HT-29 (cell line): Measurements from ENCODE around the gene MSMO1. TPM values are rescaled to one million over a fixed set of nuclear protein-coding genes. Genes with fewer than 3 reads are reported as not detected.
"Not testable (repeated sequence)": the region's sequence is repeated elsewhere in the genome, so short reads cannot be mapped to it uniquely, and the experiment has no call there.

Experiments
- DNase-seq: peaks from one replicate; pipeline ENCODE4 v3.0.0-alpha.2; 2015; ENCODE audit warnings: low spot score
- total RNA-seq: library from RNA; depleted of rRNA; stranded (reverse); fragments of >200 nt; shearing (Covaris generic); gene quantifications from 2 replicates; pipeline ENCODE4 v1.2.3, GENCODE V29; 2014

MSMO1 gene
- total RNA-seq, 1 experiment from 2014 or later = 39.6 TPM

- no peak for DNase-seq
These were observed 3.1 kb upstream of the MSMO1 start for GRCh38 chr4:165324236-165324917.

DNA sequence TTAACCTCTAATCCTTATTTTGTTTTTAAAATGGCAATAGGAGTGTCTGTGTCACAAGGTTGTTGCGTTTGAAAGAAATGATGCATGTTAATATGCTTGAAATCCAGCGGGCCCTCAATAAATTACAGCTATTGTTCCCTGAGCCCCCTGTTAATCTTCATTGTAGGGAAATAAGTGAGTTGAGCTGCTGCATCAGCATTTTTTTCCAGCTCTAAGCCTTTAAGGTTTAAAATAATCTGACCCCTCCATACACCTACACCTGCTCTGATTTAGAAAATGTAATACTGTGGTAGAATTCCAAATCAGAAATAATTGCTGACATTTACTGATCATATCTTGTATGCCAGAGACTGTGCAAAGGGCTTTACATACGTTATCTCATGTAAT, 2.6 kb upstream of the MSMO1 start:
- no peak for DNase-seq

- peak; percentile 22 for DNase-seq
These were observed 1.5 kb upstream of the MSMO1 start for GRCh38 chr4:165325732-165326512.

DNA sequence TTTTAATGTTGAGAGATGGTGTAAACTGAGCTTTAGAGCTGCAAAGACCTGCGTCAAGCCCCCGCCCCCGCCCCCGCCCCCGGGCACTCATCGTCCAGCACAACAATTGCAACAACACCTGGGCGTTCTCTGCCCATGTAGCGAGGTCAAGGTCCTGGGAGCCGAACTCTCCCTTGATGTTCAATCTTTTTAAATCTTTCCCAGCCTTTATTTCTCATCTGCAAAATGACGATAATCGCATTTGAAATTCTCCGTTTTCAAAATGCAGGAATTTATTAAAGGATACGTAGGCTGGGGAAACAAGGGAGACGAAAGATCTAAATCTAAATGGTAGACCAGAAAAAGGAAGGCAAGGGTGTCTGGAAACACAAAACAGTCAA, 648 bp upstream of the MSMO1 start:
- DNase-seq = peak; percentile 26

GRCh38 chr4:165328101-165328425, 594 bp downstream of the MSMO1 start:
- DNase-seq = peak; percentile 33

DNA sequence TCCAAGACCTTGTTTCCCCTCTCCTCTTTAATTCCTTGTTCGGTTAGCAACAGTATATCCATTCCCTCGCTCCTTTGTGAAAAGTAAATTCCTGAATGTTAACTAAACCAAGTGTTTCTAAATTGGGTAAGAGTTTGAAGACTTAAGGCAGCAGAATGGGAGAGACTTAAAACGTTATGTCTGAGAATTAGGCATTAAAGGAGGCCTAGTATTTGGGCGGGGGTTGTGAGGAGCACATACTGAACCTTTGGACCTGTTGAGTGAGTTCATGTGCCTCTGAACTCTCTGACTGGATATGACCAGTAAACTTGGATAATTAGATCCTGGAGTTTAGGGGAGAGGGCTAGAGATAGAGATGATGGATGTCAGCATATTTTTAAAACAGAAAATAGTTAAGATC, 1.2 kb downstream of the MSMO1 start:
- DNase-seq = peak; percentile 8

DNA sequence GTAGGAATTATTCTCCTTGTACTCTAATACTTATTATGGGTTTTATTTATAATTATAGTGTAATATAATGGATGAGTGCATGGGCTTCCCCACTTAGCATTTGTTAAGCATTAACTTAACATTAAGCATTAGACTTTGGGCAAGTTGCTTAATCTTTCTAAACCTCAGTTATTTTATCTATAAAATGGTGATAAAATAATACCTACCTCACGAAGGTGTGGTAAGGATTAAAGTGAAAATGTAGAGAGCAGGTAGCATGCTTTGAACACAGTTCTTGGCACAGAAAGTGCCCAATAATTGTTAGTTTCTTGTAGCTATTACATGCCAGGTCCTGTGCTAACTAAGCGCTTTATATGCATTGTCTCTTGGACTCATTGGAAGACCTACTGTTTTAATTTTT, 2.6 kb downstream of the MSMO1 start:
- no peak for DNase-seq

DNA sequence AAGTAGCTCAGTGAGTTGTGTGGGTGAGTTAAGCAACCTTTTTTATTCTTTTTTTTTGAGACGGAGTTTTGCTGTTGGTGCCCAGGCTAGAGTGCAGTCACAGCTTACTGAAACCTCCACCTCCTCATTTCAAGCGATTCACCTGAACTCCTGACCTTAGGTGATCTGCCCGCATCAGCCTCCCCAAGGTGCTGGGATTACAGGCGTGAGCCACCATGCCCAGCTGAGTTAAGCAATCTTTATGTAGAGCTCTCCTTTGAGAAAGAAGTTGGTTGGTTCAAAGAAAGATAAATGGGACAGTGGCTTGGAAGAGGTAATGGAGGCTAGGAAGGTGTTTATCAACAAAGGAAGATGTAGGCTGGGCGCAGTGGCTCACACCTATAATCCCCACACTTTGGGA, 3.2 kb downstream of the MSMO1 start:
- DNase-seq = no peak

DNA sequence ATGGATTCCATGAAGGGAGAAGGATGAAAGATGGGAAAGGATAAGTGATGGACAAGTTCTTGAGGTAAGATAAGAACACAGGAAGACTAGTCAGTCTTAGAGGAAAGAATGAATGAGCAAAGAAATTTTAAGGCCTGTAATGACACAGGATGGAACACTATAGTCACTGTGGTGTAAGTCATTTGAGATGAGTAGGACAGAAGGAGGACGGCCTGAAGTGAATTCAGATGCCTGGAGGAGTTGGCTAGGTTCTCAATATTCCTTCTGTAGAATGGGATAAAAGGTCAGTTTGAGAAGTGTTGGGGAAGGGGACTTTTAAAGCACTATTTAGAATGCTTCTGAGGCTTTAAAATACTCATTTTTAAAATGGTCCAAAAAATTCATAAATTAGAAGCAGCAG, 3.9 kb downstream of the MSMO1 start:
- DNase-seq = no peak

DNA sequence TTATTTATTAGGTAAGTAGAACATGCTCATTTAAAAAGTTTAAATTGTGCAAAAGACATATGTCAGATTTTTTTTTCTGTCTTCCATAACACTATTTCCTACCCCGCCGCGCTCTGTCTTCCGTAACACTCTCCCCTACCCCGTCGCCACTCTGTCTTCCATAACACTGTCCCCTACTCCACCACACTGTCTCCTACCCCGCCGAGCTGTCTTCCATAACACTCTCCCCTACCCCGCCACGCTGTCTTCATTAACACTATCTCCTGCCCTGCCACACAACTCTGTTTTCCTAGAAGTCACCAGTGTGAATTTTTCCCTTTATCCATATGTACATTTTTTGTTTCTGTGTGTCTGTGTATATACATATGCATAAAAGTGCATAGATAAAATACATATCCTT, 4.4 kb downstream of the MSMO1 start:
- no peak for DNase-seq

- DNase-seq = no peak
These were observed 5.0 kb downstream of the MSMO1 start for GRCh38 chr4:165332502-165332901.

DNA sequence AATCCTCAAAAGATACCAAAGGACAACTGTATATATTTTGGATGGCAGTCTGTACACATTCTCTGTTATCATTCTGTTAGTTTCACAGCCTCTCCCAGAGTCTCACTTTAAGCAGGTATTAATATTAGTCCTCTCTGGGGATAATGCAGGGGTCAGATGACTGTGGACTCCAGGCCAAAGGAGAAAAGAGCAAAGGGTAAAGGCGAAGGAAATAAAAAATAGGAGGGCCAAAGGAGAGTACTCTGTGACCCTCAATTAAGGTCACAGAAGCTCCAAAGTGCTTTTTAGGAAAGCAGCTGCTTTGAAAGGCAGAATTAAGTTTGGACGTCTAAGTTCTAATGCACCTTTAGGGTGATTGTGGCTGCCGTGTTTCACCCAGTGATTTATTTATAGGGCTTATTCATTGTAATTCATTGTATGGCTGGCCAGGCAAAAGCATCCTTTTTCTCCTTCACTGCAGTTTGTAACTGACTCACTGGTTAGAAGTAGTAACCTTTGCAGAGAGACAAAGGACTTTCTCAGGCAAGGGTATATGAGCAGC, 7.8 kb downstream of the MSMO1 start:
- no peak for DNase-seq

DNA sequence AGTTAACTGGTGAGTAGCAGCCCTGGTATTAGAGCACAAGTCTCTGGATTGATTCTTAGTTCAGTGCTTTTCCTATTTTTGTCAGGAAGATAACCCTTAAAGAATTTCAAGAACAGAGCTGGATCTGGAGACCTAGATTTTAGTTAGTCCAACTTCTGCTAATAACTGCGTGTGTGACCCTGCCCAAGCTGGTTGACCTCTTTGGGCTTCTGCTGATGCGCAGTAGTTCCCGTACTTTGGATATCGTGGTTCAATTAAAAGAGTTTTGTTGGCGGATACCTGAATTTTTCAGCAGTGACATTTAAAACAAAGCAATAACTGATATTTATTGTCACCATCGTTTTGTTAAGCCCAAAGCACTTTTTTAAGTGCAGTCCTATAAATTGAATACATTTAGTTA, 9.3 kb downstream of the MSMO1 start:
- no peak for DNase-seq

DNA sequence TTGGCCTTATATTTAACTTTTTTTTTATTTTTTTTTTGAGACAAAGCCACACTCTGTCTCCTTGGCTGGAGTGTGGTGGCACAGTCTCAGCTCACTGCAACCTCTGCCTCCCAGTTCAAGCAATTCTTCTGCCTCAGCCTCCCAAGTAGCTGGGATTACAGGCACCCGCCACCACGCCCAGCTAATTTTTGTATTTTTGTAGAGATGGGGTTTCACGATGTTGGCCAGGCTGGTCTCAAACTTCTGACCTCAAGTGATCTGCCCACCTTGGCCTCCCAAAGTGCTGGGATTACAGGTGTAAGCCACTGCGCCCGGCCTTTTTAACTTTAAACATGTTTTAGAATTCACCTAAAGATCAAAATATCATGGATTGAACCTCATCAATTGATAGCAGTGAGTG, 14.9 kb downstream of the MSMO1 start:
- not testable (repeated sequence) for DNase-seq

DNA sequence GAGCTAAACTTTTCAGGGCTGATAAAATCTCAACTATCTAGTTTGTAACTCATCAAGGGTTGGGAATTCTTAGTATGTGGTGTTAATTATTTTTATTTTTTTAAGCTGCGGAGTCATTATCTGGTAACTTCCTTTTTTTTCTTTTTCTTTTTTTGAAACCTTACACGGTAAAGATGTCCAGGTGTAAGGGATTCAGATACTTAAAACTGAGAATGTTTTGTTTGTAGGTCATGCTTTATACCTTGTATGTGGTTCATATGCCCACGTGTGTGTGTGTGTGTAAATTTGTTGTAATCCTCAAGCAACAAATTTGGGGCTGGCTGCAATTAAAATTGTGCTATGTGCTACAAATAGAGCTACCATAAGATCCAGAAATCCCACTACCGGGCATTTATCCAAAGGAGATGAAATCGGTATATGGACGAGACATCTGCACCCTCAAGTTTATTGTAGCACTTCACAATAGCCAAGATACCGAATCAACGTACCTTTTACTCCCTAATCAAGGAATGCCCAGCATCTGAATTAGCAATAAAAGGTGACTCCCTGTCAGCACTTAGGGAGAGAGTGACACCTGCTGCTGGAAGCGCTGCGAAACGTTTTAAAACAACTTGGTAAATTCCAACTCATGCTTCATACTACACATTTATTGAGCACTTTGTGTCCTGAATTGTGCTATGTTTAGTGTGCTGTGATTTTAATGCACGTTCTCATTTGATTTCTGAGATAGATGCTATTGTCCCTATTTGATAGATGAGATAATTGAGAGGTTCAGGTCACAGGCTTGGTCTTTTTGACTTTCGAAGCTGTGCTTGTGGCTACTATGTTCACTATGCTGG, 16.1 kb downstream of the MSMO1 start:
- DNase-seq = peak; percentile 40

DNA sequence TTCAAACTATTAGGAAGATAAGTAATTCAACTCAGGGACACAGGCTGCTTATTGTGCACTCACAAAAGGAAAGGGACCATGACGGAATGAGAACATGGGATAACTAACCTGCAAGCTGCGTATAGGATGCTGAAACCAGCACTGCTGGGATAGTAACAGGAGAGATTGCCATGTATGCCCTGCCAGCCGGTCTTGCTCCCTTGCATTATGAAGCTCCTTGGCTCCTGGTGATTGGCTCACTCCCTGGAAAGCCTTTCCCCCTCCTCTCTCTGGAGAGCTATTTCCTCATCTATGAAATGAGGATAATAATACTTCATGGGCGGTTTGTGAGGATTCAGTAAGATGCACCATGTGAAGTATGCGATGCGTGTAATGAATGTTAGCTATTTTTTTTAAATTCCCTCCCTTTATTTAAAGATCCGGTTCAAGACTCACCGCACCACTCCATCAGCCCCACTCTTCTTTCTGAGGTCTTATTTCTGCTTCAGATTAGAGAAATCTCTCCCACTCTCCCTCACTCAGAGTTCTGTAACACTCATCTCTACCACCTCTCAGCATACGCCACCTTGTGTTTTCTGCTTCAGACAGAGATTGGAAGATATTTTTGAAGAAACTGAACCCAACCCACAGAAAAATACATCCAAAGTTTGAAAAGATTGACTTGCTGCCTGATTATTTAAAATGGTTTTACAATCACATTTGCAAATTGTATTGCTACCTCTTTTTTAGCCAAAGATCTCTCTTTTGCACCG, 18.4 kb downstream of the MSMO1 start:
- DNase-seq = no peak

GRCh38 chr4:165347647-165348569, 20.4 kb downstream of the MSMO1 start:
- no peak for DNase-seq

GRCh38 chr4:165351359-165352130, 24.1 kb downstream of the MSMO1 start:
- no peak for DNase-seq

- DNase-seq = peak; percentile 14
These were observed 28.4 kb downstream of the MSMO1 start for GRCh38 chr4:165355900-165356300.

DNA sequence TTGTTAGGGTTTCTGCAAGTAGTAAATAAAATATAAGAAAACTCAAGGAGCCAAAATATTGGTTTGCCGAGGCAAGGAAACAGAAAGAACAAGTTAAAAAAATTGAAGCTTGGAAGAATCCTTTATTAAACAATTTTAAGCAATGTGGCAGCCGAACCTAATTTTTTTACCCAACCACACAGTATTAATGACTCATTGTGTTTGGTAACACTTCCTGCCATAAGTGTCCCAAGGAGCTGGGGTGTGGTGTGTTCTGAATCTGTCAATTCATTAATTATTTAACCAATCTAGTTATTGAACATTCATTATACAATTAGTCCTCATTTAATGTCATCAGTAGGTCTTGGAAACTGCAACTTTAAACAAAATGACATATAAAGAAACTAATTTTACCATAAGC, 32.0 kb downstream of the MSMO1 start:
- no peak for DNase-seq
